Inferior parietal cortex (tissue), 1 donor: ENCODE results near the gene RASGRP1.
"Not testable (repeated sequence)": the region's sequence is repeated elsewhere in the genome, so short reads cannot be mapped to it uniquely, and the experiment has no call there.

Experiments used
- DNase-seq: peaks from one replicate; pipeline ENCODE4 v3.0.0-alpha.2; 2016; ENCODE audit errors: extremely low spot score

The RASGRP1 gene

DNA sequence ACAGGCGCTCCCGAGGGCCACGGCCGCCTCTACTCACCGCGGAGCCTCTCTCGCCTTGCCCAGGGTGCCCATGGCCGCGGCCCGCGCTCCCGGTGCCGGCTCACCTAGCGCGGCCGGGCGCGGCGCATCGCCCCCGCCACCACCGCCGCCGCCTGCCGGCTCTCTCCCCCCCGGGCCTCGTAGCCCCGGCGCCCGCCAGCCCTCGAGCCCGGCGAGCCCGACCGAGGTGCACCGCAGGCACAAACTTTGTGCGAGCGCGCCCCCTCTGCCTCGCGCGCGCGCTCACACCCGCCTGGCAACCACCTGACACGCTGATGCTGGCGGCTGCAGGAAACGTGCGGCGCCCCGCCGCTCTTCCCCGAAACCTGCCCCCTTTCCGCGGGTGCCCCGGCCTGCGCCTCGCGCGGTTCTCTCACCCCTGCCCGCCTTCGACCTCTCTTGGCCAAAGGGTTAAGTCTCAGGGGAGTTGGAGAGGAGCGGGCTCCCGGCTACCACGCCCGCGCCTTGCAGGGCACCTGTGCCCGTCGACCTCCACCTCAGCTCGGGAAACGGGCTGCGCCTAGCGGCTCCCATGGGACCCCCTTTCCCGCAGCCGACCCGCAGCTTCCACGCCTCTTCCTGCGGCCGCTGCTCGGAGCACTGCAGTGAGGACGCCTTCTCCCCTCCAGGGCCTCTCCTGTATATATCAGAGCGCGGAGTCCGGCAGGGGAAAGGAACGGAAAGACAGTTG lies at the start of gene RASGRP1:
TSS of gene RASGRP1 (minus strand) at position 258 of the 730 bp plus-strand sequence. CDS start at position 72, 186 bp downstream.
- DNase-seq, result peak; percentile 3

DNA sequence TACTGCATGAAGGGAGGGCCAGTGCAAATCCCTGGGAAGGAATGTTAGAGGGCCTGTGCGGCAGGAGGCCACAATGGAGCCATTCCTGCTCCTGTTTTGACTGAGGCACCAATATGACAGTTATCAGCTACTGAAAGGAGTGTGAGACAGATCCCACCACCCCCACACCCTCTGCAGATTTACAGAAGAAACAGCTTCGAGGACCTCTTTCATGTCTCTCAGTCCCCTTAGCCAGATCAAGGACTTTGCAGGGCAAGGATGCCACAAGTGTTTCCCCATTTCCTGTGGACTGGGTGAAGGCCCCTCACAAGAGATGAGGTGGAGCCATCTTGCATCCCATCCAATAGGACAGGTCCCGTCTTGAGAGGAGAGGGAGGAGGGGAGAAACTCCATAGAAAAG lies 48.5 kb upstream of the RASGRP1 start:
- no peak for DNase-seq

DNA sequence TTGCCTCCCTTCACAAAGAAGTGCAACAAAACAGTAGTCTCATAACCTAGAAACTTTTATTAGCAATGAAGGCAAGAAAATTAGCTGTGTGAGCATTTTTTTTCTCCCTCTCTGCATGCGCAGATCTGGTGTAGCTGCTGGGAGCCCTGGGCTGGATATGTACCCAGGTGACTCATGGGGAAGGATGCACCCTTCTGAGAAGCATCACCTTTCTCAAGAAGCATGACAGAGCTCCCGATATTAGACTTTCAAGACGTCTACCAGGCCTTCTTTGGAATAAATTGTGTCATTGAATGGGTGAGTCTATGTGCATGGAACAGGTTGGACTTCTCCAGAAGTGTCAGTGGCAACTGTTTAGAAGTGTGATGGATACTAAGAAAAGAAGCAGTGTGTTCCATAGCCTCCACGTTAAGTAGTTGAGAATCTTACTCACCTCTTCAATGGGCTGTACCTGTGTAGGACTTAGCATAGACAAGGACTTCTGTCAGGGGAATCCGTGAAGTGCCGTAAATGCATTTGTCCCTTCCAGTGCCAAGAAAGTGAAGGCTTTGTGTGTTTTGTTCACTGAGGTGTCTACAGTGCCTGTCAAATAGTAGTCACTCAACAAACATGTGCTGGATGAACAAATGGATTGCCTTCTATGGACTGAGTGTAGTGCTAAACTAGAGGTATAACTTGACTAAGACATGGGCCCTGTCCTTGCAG lies 47.7 kb upstream of the RASGRP1 start:
- DNase-seq, result no peak

DNA sequence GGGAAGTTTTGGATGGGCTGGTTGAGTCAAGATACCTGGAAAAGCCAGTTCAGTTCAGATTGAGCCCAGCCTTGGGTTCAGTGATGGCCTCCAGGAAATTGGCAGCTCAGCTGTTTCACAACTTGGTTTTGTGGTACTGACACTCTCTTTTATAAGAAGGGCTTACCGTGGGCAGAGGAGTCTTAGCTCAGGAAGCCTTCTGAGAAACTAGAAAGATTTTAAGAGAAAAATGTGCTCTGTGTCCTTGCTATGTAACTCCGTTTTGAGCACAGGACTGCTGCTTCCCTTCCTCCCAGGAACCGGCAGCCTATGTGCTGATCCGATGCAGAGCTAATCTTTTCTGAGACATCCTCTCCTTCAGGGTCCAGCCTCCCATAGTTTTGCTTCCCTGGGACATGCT lies 46.6 kb upstream of the RASGRP1 start:
- no peak for DNase-seq

DNA sequence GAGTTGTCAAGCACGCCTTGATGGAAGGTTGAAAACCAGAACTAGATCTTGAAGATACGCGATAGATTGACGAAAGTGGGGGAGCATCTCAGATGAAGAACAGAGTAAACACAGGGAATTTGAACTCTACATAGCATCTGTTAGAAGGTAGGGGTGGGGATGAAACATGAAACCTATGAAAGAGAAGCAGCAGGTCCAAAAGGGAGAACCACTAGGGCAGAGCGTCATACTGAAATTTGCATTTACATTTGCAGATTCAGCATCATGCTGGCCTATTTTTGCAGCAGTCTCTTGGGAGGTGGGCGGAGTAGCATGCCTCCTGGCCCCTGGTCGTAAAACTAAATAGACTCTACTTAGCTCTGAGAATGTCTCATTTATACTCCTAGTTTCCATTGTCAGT lies 46.1 kb upstream of the RASGRP1 start:
- no peak for DNase-seq

DNA sequence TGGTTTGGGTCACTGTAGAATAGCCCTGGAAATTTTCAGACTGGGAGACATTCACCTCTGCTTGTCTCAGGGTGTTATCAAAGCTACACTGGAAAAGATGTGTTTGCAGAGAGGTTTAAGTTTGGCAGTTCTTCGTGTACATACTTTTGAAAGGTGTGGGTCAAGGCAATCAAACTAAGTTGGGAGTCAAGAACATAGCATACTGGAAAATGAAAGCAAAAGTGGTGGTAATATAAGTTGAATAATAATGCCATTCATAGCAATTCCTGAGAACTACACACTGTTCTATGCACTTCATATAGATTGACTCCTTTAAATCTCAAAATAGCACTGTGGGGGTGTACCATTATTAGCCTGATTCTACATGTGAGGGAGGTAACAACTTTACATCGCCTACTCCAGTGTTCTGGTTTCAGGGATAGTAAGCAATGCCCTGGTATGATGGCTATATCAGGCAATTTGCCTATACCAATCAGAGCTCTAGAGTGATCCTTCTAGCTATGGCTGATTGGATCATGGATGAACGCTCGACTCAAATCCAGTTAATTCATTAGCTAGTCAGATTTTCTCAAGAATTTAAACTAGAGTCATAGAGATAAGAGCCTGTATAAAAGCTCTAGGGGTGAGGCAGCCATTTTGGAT lies 44.6 kb upstream of the RASGRP1 start:
- DNase-seq, result no peak

DNA sequence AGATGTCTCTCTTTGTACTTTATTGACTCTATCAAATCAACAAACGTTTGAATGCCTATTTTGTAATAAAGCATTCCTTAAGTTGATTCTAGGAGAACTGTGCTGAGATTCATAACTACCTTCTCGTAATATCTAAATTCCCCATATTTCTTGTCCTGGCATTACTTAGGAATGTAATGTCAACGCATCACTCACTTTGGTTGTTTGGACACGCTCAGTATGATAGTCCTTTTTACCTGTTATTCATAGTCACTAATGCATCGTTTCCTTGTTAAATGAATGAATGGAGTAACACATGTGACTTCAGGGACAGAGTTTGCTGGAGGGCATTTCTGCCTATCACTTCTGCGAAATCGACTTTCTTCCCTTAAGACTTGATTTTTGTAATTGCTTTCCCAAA lies 44.1 kb upstream of the RASGRP1 start:
- DNase-seq, result no peak

DNA sequence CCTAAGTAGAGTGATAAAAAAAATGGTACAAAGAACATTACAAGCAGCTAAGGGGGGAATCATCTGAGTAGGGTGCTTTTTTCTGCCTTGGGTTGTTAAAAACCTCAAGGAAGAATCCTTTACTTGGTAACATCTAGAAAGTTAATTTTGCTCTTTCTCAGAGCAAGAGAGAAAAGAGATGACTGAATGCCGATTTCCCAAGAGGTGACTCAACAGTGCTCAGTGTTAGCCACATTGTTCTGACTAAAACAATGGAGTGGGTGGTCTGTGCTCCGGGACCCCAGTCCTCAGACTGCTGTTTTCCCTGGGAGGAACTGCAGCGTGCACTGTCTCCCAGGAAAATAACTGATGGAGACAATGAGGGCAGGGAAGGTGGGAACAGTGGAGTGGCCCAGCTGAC lies 41.1 kb upstream of the RASGRP1 start:
- no peak for DNase-seq

DNA sequence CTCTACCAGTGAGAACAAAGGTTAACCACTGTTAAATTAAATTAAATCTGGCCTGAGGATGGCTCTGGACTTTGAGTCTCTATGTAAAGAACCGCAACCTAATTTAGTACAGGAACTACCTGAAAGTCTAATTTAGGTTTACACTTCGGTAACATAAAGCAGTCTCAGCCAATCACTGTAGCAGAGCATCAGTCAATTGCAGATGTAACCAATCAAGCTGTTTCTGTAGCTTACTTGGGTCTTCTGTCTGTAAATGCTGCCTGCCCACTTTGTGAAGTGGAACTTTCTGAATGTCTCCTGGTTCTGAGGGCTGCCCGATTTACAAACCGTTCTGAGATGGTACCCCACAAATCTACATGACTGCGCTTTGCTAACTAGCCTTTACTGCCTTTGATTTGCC lies 39.1 kb upstream of the RASGRP1 start:
- no peak for DNase-seq

DNA sequence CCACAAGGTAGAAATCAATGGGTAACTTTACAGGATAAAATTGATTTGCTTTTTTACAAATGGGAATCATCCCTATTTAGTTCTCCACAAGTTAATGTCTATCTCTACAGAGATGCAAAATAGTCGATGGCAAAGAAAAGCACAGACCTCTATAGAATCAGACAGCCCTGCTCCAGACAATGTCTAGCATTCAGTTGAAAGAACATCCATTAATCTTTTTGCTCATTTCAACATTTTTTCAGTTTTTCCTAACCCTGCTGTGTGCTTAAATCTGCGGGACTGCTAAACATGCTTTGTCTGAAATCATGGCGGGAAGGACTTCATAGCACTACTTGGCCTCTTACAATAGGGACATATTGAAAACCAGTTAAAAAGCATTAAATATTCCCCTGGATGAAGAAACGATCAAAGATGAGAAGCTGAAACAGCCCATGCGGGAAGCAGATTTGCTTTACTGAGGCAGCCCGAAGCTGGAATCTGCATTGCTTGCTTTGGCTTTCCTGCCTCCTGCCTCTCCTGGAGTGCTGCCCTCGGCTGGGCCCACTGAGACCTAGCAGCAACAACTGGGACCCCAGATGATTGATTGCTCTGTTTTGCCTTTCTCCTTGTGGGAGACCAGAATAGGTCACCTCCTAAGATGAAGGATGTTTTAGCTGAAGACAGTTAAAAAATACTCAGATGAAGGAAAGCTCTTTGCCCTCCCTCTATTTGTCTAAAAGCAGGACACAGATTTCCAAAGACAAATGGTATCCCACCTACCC lies 38.5 kb upstream of the RASGRP1 start:
- DNase-seq, result no peak

DNA sequence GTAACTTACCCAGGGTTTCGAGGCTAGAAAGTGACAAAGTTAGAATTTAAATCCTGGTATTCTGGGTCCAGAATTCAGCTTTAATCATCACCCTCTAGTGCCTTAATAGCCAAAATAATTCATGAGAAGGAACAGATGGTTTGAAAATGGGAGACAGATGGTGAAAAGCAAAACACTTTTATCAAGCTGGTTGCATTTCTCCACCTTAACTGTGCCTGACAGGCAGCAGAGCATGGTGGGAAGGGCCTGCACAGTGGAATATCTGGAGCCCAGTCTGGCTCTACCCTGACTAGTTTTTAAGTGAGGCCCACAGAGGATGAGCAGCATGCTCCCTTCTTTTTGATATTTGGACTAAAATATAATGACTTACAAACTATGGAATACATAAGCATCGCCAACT lies 35.6 kb upstream of the RASGRP1 start:
- DNase-seq, result no peak

DNA sequence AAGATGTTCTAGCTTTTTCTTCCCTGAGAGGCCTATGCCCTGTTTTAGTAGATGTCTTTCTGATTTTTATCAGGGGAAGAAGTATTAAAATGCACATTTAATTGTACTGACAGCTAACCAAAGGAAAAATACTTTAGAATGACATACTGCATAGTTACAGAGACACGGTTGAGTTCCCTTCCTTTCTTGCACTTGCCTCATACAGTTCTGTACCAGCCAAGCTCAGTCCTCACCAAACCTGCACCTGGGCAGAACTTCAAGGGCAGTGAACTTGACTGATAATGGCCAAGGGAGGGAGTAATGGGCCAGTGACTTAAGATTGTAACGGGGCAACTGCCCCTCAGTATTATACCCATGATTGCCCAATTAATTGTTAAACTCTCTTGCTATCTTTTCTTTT lies 34.1 kb upstream of the RASGRP1 start:
- DNase-seq, result no peak

DNA sequence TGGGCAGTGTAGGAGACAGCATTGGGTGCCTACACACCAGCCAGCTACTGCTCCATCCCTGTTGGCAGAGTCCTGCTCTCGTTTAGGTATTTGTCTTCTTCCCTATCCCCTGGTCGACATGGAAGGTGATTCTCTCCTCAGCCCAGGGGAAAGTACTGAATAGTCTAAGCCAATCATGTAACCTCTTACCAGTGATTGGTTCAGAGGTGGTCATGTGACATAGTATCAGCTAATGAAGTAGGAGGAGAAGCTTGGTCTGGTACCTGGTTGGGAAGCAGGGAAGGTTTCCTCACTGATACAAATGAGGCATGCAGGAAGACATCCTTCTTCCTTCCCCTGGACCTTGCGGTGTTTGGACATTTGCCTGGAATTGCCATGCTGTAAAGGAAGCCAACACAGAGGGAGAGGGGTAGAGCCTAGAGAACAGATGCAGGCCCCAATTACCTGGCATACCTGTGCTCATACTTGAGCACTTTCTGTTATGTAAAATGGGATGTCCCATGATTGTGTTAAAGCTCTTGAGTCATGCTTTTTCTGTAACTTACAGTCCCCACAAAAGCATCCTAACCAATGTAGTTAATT lies 32.7 kb upstream of the RASGRP1 start:
- no peak for DNase-seq

DNA sequence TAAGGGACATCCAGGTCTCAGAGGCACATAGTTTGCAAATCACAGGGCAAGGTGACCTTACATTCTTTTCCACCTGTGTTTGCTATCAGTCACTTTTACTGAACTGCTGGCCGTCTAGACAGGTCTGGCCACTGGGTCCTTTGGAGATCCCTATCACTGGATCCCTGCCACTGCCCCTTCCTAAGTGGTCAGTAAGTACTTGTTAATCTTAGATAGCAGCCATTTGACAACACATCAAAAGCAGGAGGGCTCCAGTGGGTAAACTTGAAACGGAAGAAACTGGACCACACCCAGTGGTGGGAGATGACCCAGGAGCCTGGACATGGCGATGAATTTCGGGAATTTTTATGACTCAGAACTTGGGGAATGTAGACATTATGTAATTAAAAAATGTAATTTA lies 28.9 kb upstream of the RASGRP1 start:
- no peak for DNase-seq

DNA sequence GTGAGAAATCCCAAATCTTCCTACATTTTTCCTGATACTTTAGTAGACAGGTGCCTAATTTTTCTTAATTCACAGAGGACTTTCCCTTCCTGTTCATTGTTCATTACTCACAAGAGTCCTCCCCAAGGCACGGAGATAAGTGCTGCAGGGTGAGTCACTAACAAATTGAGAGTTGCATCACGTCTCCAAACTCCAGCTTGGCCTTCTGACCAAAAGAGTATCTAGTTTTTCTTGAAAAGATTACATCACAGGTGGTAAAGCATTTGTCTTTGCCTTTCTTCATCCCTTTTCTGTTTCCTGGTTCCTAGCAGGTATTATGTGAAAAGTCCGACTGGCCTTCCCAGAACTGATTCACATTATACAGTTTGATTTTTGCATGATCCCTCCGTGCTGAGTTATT lies 24.9 kb upstream of the RASGRP1 start:
- no peak for DNase-seq

DNA sequence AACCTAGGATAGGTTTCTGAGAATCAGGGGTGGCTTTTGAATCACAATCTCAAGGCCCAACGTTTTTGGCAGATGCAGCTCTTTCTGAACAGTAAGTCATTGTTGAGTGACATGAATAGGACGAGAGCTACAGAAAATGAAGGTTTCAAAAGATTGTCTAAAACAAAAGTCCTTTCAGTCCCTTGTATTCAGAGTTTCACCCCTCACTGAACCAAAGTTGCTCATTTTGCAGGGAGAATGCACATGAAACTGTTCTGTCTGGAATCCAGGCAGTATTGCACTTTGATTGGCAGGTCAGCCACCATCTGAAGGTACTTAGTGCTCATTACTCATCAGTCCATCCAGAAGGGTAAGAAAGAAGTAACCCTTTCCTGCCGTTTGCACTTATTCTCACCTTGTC lies 24.1 kb upstream of the RASGRP1 start:
- DNase-seq, result peak; percentile 63

DNA sequence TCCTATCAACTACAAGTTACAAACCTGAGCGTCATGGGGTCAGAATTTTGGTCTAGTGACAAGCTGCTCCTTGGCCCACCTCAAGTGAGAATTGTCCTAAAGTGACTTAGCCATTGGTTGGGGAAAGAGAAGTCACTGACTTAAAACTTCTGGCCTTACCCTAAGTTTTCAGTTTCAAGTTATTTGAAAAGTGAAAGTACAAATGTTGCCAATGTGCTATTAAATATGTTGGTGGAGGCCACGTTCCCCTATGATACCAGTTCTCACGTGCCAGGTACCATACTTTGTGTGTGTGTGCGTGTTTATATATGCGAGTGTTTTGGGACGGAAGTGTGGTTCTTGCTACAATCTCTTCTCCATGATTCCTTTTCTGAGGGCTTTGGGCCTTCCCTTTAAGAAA lies 22.6 kb upstream of the RASGRP1 start:
- no peak for DNase-seq

DNA sequence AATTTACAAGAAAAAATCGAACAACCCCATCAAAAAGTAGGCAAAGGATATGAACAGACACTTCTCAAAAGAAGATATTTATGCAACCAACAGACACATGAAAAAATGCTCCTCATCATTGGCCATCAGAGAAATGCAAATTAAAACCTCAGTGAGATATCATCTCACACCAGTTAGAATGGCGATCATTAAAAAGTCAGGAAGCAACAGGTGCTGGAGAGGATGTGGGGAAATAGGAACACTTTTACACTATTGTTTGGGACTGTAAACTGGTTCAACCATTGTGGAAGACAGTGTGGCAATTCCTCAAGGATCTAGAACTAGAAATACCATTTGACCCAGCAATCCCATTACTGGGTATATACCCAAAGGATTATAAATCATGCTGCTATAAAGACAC lies 21.4 kb upstream of the RASGRP1 start:
- DNase-seq, result not testable (repeated sequence)

DNA sequence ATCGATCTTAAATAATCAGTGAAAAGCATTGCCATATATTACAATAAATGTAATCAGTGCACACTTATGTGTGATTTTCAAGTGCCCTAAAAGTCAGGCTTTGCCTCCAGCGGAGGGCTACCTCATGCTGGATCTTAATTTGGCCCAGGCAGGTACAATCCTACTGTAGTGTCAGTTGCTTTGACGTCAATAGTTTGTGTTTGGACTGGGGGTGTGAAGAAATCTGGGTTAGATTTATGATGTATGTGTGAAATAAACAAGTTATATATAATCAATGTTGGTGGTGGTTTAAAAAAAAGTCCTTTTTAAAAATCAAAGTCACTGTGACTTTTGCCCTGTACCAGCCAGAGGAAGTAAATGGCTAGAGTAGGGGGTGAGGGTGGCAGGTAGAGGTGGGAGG lies 14.0 kb upstream of the RASGRP1 start:
- DNase-seq, result no peak

DNA sequence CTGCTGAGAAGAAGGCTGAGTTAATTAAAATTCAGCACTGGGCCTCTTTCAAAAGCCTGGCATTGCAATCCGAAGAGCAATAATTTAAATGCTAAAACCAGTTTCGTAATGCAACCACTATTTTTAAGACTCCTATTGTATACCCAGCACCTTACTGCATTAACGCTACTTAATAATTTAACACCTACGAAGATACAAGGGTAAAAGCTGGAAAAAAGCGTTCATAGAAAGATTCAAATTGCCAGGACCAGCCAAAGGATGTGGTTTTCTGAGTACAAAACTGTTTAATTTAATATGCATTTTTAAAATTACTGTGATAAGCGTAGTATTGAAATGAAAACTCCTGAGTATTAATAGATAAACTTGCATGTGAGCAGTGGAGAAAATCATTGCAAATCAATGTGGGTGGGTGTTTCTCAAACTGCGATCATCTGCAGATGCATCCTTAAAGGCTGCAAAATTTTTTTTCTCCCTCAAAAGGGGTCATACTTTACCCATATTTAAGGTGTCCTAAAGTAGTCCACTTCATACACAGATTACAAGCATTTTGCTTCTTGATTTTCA lies 12.9 kb upstream of the RASGRP1 start:
- no peak for DNase-seq

DNA sequence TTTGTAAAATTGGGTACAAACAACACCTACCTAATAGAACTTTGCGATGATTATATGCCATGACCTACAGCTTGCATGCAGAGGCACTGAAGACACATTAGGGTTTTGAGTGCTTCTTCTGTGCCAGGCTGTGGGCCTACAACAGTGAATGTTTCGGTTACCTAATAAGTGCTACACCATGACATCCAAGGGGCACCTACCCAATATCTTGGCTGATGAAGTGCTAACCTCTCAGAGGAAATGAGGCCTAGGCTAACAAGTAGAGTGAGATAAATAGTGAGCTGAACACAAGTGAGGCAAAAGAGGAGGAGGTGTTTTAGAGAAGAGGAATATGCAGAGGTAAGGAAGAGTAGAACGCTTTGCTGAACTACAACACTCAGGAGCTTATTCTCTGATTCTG lies 12.2 kb upstream of the RASGRP1 start:
- DNase-seq, result no peak

DNA sequence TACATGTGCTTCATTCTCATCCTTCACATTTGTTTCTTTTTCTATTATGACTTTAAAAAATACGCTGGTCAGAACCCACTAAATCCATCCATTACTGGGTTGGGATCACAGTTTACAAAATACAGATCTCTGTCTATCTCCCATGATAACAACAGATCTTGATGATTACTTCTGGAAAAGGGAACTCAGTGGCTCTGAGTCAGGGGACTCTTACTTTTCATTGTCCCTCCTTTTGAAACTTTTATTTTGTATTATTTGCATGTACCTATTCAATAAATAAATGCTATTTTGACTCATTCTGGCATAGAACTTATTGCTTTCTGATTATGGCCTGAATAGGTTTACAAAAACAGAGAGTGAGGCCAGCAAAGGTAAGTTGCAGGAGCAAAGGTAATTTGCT lies 11.6 kb upstream of the RASGRP1 start:
- no peak for DNase-seq
